ENCODE data around the gene ZNF774. TPM values are rescaled to one million over a fixed set of nuclear protein-coding genes. Genes with fewer than 3 reads are reported as not detected.
A peak's percentile ranks its signal among the peaks of the same experiment; 100 is the strongest.

ZNF774 gene
- total RNA-seq, 1 donor from 2014 or later: 3.3 TPM

- Mint-ChIP-seq H3K36me3 (ENCODE audit: low read depth, unreplicated experiment) (no peaks in the 10 kb centered on the region), H3K27ac (ENCODE audit: unreplicated experiment) (no peak overlapping the region), H3K4me1 (ENCODE audit: low read depth, unreplicated experiment) (peaks cover 21% of the 10 kb centered on the region), H3K9me3 (ENCODE audit: unreplicated experiment) (no peaks in the 10 kb centered on the region), H3K4me3 (ENCODE audit: unreplicated experiment) (no peak overlapping the region), H3K27me3 (ENCODE audit: low read depth, unreplicated experiment) (peaks cover 2% of the 10 kb centered on the region)
- Histone ChIP-seq H2AFZ (ENCODE audit: low read depth, low read length) (no peak overlapping the region), H3K9me3 (ENCODE audit: insufficient read depth, low read depth, low read length) (no peaks in the 10 kb centered on the region), H3K27me3 (ENCODE audit: insufficient read depth, low read length) (no peaks in the 10 kb centered on the region), H3K4me2 (ENCODE audit: low read length) (no peak overlapping the region), H3K4me3 (ENCODE audit: insufficient read depth, low read depth, low read length) (no peak overlapping the region), H3K9ac (ENCODE audit: low read length) (no peak overlapping the region), H3K36me3 (ENCODE audit: insufficient read depth, low read length) (no peaks in the 10 kb centered on the region), H3K79me2 (ENCODE audit: insufficient read depth, low read length) (no peaks in the 10 kb centered on the region), H3K4me1 (ENCODE audit: insufficient read depth, low read length) (peaks cover 22% of the 10 kb centered on the region), H3K27ac (ENCODE audit: low read depth, low read length) (no peak overlapping the region), H4K20me1 (ENCODE audit: insufficient read depth, low read length) (no peaks in the 10 kb centered on the region)
- DNase-seq (ENCODE audit: low read depth) (peak; percentile 54), FAIRE-seq (no peak)
- TF ChIP-seq CTCF (IDR thresholded peaks at IDR 0.05; ENCODE audit: insufficient read depth, low read depth, low read length): no peak
- no peak for TF ChIP-seq EZH2 (IDR thresholded peaks at IDR 0.05; ENCODE audit: insufficient read depth, low read length)
Measured at GRCh38 chr15:90367576-90367975, 15.5 kb downstream of the ZNF774 start.

- H3K4me2 ChIP-seq (ENCODE audit: low read length): no peak overlapping the region
- H3K4me3 Mint-ChIP-seq (ENCODE audit: unreplicated experiment): no peak overlapping the region
- no peak overlapping the region for H2AFZ ChIP-seq (ENCODE audit: low read depth, low read length)
- no peaks in the 10 kb centered on the region for H3K79me2 ChIP-seq (ENCODE audit: insufficient read depth, low read length)
- no peaks in the 10 kb centered on the region for H3K27me3 ChIP-seq (ENCODE audit: insufficient read depth, low read length)
- H4K20me1 ChIP-seq (ENCODE audit: insufficient read depth, low read length): no peaks in the 10 kb centered on the region
- no peak overlapping the region for H3K9ac ChIP-seq (ENCODE audit: low read length)
- H3K27me3 Mint-ChIP-seq (ENCODE audit: low read depth, unreplicated experiment): no peaks in the 10 kb centered on the region
- no peak overlapping the region for H3K27ac Mint-ChIP-seq (ENCODE audit: unreplicated experiment)
- peaks cover 5% of the 10 kb centered on the region for H3K9me3 ChIP-seq (ENCODE audit: insufficient read depth, low read depth, low read length)
- H3K4me1 ChIP-seq (ENCODE audit: insufficient read depth, low read length): no peaks in the 10 kb centered on the region
- peaks cover 2% of the 10 kb centered on the region for H3K4me1 Mint-ChIP-seq (ENCODE audit: low read depth, unreplicated experiment)
- peaks cover 5% of the 10 kb centered on the region for H3K9me3 Mint-ChIP-seq (ENCODE audit: unreplicated experiment)
- H3K4me3 ChIP-seq (ENCODE audit: insufficient read depth, low read depth, low read length): no peak overlapping the region
- DNase-seq (ENCODE audit: low read depth) (no peak), FAIRE-seq (no peak)
- TF ChIP-seq CTCF (IDR thresholded peaks at IDR 0.05; ENCODE audit: insufficient read depth, low read depth, low read length): no peak
- H3K27ac ChIP-seq (ENCODE audit: low read depth, low read length): no peak overlapping the region
- H3K36me3 ChIP-seq (ENCODE audit: insufficient read depth, low read length): no peaks in the 10 kb centered on the region
- H3K36me3 Mint-ChIP-seq (ENCODE audit: low read depth, unreplicated experiment): peaks cover 2% of the 10 kb centered on the region
Measured at GRCh38 chr15:90375071-90375470, 23.0 kb downstream of the ZNF774 start.

GRCh38 chr15:90376789-90377188 lies 24.7 kb downstream of the ZNF774 start:
- H3K27ac Mint-ChIP-seq (ENCODE audit: unreplicated experiment): no peak overlapping the region
- no peak overlapping the region for H3K9ac ChIP-seq (ENCODE audit: low read length)
- FAIRE-seq: no peak

More at GRCh38 chr15:90376789-90377188, 24.7 kb downstream of the ZNF774 start:
- H2AFZ ChIP-seq (ENCODE audit: low read depth, low read length): no peak overlapping the region
- Mint-ChIP-seq H3K4me1 (ENCODE audit: low read depth, unreplicated experiment) (peaks cover 2% of the 10 kb centered on the region), H3K4me3 (ENCODE audit: unreplicated experiment) (no peak overlapping the region), H3K27me3 (ENCODE audit: low read depth, unreplicated experiment) (no peaks in the 10 kb centered on the region), H3K36me3 (ENCODE audit: low read depth, unreplicated experiment) (peaks cover 4% of the 10 kb centered on the region), H3K9me3 (ENCODE audit: unreplicated experiment) (peaks cover 5% of the 10 kb centered on the region)
- H3K36me3 ChIP-seq (ENCODE audit: insufficient read depth, low read length): no peaks in the 10 kb centered on the region
- H3K9me3 ChIP-seq (ENCODE audit: insufficient read depth, low read depth, low read length): peaks cover 5% of the 10 kb centered on the region
- H3K27me3 ChIP-seq (ENCODE audit: insufficient read depth, low read length): no peaks in the 10 kb centered on the region
- H3K27ac ChIP-seq (ENCODE audit: low read depth, low read length): no peak overlapping the region
- TF ChIP-seq EZH2 (IDR thresholded peaks at IDR 0.05; ENCODE audit: insufficient read depth, low read length) (no peak), CTCF (IDR thresholded peaks at IDR 0.05; ENCODE audit: insufficient read depth, low read depth, low read length) (no peak)
- no peaks in the 10 kb centered on the region for H4K20me1 ChIP-seq (ENCODE audit: insufficient read depth, low read length)
- no peak for DNase-seq (ENCODE audit: low read depth)
- H3K4me3 ChIP-seq (ENCODE audit: insufficient read depth, low read depth, low read length): no peak overlapping the region
- no peaks in the 10 kb centered on the region for H3K79me2 ChIP-seq (ENCODE audit: insufficient read depth, low read length)
- H3K4me1 ChIP-seq (ENCODE audit: insufficient read depth, low read length): no peaks in the 10 kb centered on the region
- H3K4me2 ChIP-seq (ENCODE audit: low read length): no peak overlapping the region

All from astrocyte (in vitro differentiated cells and primary cell).